ENCODE measurements around the gene NAPG. TPM values are rescaled to one million over a fixed set of nuclear protein-coding genes. Genes with fewer than 3 reads are reported as not detected.

The NAPG gene
- total RNA-seq, 1 donor from 2014 or later = 40.0 TPM

Other genes with a start within 250 kb of the NAPG start
- 43.1 TPM for gene APCDD1, start 71.4 kb upstream of the NAPG start, total RNA-seq